ENCODE measurements around the gene RASAL3.

The RASAL3 gene

GRCh38 chr19:15464394-15465385 lies at the start of gene RASAL3:
RASAL3 (minus strand) TSS chr19:15464544; CDS start chr19:15464358, 186 bp downstream.
- no peak for TF ChIP-seq CTCF (IDR thresholded peaks at IDR 0.05; ENCODE audit: low read depth, low read length)
- peak; percentile 15 to 19 for DNase-seq (ENCODE audit: low read depth in 2 of 2)
- no peak within 1 kb of the TSS for H3K4me3 ChIP-seq (replicated peaks in 1 of 2; ENCODE audit: low read depth in 2 of 2, low read length in 2 of 2)

GRCh38 chr19:15511671-15512424 lies 47.5 kb upstream of the RASAL3 start:
- TF ChIP-seq CTCF (IDR thresholded peaks at IDR 0.05; ENCODE audit: low read depth, low read length) = no peak
- DNase-seq (ENCODE audit: low read depth in 2 of 2) = no peak
- H3K4me3 ChIP-seq (replicated peaks in 1 of 2; ENCODE audit: low read depth in 2 of 2, low read length in 2 of 2) = no peak overlapping the region

- no peak for DNase-seq (ENCODE audit: low read depth in 2 of 2)
- H3K4me3 ChIP-seq (replicated peaks in 1 of 2; ENCODE audit: low read depth in 2 of 2, low read length in 2 of 2) = no peak within 1 kb of the TSS
- no peak for TF ChIP-seq CTCF (IDR thresholded peaks at IDR 0.05; ENCODE audit: low read depth, low read length)
These were observed 43.8 kb upstream of the RASAL3 start, which contains the start of gene CYP4F22 for GRCh38 chr19:15508035-15508710. CYP4F22 (plus strand) TSS chr19:15508525; CDS start chr19:15525337, 16,812 bp downstream.

- no peak overlapping the region for H3K4me3 ChIP-seq (replicated peaks in 1 of 2; ENCODE audit: low read depth in 2 of 2, low read length in 2 of 2)
- no peak for TF ChIP-seq CTCF (IDR thresholded peaks at IDR 0.05; ENCODE audit: low read depth, low read length)
- no peak for DNase-seq (ENCODE audit: low read depth in 2 of 2)
These were observed 43.0 kb upstream of the RASAL3 start for GRCh38 chr19:15507068-15508034.

GRCh38 chr19:15506074-15506571 lies 41.8 kb upstream of the RASAL3 start:
- no peak for TF ChIP-seq CTCF (IDR thresholded peaks at IDR 0.05; ENCODE audit: low read depth, low read length)
- H3K4me3 ChIP-seq (replicated peaks in 1 of 2; ENCODE audit: low read depth in 2 of 2, low read length in 2 of 2) = no peak overlapping the region
- no peak for DNase-seq (ENCODE audit: low read depth in 2 of 2)

All from cardiac fibroblast (primary cell).